Ecto neural progenitor cell (in vitro differentiated cells): ENCODE measurements around the gene DNAJC2.
A peak's percentile ranks its signal among the peaks of the same experiment; 100 is the strongest.
"Not testable (repeated sequence)": the region's sequence is repeated elsewhere in the genome, so short reads cannot be mapped to it uniquely, and the experiment has no call there.

ENCODE experiments used
- DNase-seq: peaks from one replicate; pipeline ENCODE4 v3.0.0-alpha.2; 2018; ENCODE audit warnings: low spot score

Gene DNAJC2

GRCh38 chr7:103343332-103343731 lies 1.2 kb downstream of the DNAJC2 start:
- no peak for DNase-seq

- no peak for DNase-seq
Measured at GRCh38 chr7:103341466-103341865, 3.1 kb downstream of the DNAJC2 start.

GRCh38 chr7:103338864-103339263 lies 5.7 kb downstream of the DNAJC2 start:
- DNase-seq: no peak

DNA sequence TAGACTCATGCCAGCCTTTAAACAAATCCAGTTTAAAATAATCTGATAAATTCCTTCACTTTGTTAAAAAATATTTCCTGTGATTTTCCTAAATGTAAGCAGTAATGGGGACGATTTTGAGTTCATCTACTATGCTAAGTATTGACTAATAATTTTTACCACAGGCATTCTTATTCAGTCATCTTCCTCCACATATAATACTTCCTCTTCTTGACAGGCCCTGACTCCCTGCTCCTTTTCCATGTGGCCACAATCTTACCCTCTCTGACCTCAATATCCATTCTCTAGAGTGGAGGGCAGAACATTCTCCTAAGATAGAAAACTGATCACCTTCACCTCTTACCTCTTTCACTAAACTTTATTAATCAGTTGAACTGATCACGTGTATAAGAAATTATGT lies 7.8 kb downstream of the DNAJC2 start:
- no peak for DNase-seq

GRCh38 chr7:103325744-103326143 lies 18.8 kb downstream of the DNAJC2 start:
- DNase-seq: no peak

- no peak for DNase-seq
Measured at GRCh38 chr7:103317009-103317408, 27.6 kb downstream of the DNAJC2 start.

- DNase-seq: no peak
Measured at GRCh38 chr7:103316380-103316941, 28.1 kb downstream of the DNAJC2 start.

DNA sequence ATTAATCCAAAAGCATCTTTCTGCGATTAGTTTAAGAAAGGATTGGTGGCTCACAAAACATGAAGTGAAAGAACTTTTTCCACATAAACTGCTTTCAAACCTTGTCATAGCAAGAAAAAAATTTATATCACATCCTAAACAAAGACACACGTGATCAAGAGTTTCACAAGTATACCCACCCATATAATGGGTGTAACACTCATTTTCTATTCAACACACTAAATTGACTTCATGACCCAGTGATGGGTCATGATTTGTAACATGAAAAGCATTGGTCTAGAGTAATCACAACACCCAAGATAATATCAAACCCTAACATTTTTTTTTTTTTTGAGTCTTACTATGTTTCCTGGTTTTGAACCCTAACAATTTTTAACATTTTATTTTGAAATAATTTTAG lies 29.7 kb downstream of the DNAJC2 start:
- DNase-seq: no peak

GRCh38 chr7:103307503-103308231 lies 36.9 kb downstream of the DNAJC2 start:
- DNase-seq: no peak

DNA sequence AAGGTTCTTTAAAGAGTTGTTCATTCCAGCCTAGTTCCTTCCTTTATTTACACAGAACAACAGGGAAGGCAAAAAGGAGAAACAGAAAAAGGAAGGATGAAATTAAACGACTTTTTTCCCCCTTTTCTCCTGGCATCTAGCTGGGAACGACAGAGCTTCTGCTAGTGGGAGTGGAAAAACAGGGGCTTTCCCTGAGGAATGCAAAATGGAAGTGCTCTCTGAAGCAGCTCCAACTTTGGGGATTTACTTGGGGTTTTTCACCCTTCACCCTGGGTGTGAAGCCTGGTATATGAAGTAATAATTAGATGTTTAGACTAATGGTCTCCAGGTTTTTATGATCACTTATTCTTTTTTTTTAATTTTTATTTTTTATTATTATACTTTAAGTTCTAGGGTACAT lies 43.1 kb downstream of the DNAJC2 start:
- DNase-seq: no peak

DNA sequence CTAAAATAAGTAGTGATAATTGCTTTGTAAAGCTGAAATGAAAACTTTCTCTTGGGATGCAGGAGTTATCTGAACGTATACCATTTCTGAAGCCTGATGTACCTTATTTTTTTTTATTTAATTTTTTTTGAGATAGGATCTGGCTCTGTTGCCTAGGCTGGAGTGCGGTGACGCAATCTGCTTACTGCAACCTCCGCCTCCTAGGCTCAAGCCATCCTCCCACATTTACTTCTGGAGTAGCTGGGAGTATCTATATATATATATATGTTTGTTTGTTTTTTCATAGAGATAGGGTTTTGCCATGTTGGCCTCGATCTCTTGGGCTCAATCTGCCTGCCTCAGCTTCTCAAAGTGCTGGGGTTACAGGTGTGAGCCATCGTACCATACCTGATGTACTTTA lies 44.9 kb downstream of the DNAJC2 start:
- DNase-seq: no peak

GRCh38 chr7:103297837-103298179 lies 46.8 kb downstream of the DNAJC2 start:
- DNase-seq: no peak

GRCh38 chr7:103296901-103297836 lies 47.4 kb downstream of the DNAJC2 start, which contains the start of gene PMPCB:
TSS of gene PMPCB (plus strand) at chr7:103297435. CDS start at chr7:103297460, 25 bp downstream.
- peak; percentile 94 for DNase-seq

DNA sequence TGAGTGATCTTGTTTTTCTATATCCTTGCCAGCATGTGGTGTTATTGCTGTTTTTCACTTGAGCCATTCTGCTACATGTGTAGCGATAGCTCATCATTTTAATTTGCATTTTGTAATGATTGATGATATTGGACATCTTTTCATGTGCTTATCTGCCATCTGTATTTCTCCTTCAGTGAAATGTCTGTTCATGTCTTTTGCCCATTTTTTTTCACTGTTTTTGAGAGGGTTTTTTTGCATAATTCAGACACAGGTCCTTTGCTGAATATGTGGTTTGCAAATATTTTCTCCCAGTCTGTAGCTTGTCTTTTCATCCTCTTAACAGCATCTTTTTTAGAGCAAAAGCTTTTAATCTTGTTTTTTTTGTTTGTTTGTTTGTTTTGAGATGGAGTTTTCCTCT lies 51.0 kb downstream of the DNAJC2 start:
- no peak for DNase-seq

GRCh38 chr7:103292122-103292521 lies 52.4 kb downstream of the DNAJC2 start:
- no peak for DNase-seq

- DNase-seq: not testable (repeated sequence)
Measured at GRCh38 chr7:103282802-103283427, 61.7 kb downstream of the DNAJC2 start.

- peak; percentile 51 for DNase-seq
Measured at GRCh38 chr7:103280803-103281155, 63.8 kb downstream of the DNAJC2 start.

- DNase-seq: peak; percentile 74
Measured at GRCh38 chr7:103279963-103280802, 64.4 kb downstream of the DNAJC2 start.

- peak; percentile 60 for DNase-seq
Measured at GRCh38 chr7:103279636-103279962, 65.0 kb downstream of the DNAJC2 start.

DNA sequence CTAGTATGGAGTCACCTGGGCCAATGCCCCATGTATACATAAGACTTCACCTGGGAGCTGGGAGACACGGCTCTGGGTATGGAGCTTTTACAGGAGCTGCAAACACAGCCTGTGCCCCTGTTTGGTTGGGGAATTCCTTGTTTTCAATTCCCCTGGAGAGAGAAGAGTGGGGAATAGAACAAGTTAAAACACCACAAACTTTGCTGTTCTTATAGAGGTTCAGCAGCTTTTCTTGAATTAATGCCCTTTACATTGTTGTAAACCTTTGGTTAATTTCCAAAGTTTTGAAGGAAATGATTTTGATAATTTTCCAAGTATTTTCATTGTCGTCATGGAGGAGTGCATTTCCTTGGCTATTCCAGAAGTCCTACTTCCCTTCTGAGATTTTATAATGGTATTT lies 66.4 kb downstream of the DNAJC2 start:
- not testable (repeated sequence) for DNase-seq

DNA sequence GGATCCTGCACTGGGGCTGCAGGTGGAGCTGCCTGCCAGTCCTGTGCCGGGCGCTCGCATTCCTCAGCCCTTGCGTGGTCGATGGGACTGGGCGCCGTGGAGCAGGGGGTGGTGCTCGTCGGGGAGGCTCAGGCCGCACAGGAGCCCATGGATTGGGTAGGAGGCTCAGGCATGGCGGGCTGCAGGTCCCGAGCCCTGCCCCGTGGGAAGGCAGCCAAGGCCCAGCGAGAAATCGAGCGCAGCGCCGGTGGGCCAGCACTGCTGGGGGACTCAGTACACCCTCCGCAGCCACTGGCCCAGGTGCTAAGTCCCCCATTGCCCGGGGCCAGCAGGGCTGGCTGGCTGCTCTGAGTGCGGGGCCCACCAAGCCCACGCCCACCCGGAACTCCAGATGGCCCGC lies 69.7 kb downstream of the DNAJC2 start:
- DNase-seq: not testable (repeated sequence)

GRCh38 chr7:103273374-103273773 lies 71.2 kb downstream of the DNAJC2 start:
- DNase-seq: not testable (repeated sequence)
